ENCODE results near the gene MND1. TPM values are rescaled to one million over a fixed set of nuclear protein-coding genes. Genes with fewer than 3 reads are reported as not detected.

MND1 gene
- total and polyA plus RNA-seq, 2 of the 8 experiments (the other 6 are each of a cell fraction or from before 2014, with no cell fraction given), result 4.4 to 26.2 TPM

- TF ChIP-seq BACH1 (IDR thresholded peaks at IDR 0.05; ENCODE audit: low read length), result no peak
- TF ChIP-seq TCF12 (IDR thresholded peaks at IDR 0.05; ENCODE audit: low read depth, low read length), result no peak
- TF ChIP-seq SIN3A (conservative IDR thresholded peaks at IDR 0.05 in 1 of 2, IDR thresholded peaks at IDR 0.05 in 1 of 2; ENCODE audit: low read depth in 1 of 2, low read length in 2 of 2), result no peak
Observed at GRCh38 chr4:153310793-153311192, 33.7 kb upstream of the MND1 start (continued).

Data from H1 (cell line).